Activated gamma-delta T cell treated with anti-CD3 and anti-CD28 coated beads, Interleukin-2, amount 50 U/mL, for 16 hours (primary cell): Measurements from ENCODE around the gene TBC1D2B.

Experiments
- DNase-seq: peaks from one replicate; pipeline ENCODE4 v3.0.0-alpha.2; 2020; ENCODE audit warnings: low read depth

Gene TBC1D2B

GRCh38 chr15:78077053-78077870, at the start of gene TBC1D2B:
TSS of gene TBC1D2B (minus strand) at chr15:78077711. CDS start at chr15:78077652, 59 bp downstream.
- peak; percentile 42 for DNase-seq

DNA sequence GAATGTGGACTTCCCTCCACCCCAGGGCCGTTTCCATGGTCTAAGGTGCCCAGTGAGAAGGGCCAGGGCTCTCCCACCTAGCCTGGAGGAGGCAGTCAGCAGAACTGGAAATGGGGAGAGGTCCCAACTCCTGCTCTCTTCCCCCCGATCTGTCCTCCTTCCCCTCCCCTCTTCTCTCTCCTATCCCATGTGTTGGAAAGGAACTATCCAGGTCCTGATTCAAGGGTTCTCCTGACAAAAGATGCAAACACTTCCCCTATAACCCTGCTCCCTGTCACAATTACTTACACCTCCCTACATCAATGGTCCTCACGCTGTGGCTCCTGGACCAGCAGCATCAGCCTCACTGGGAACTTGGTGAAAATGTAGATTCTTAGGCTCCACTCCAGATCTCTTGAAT, 47.8 kb upstream of the TBC1D2B start:
- no peak for DNase-seq

DNA sequence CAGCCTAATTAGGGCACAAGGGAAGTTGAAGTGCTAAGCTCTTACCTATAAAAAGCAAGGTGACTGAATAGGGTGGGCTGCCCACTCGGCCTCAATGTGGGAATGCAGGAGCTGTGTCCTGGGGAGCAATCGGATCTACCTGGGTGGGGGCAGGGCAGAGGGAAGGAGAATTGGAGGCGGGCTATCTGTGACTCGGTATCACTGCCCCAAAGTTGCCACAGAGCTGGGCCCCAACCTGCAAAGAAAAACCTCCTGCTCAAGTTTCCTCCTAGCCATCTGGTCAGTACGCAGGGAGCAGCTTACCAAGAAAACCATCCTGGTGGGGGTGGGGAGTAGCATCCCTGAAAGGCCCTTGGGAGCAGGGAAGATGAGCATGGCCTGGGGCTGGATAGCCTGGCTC, 43.0 kb upstream of the TBC1D2B start:
- DNase-seq = no peak

DNA sequence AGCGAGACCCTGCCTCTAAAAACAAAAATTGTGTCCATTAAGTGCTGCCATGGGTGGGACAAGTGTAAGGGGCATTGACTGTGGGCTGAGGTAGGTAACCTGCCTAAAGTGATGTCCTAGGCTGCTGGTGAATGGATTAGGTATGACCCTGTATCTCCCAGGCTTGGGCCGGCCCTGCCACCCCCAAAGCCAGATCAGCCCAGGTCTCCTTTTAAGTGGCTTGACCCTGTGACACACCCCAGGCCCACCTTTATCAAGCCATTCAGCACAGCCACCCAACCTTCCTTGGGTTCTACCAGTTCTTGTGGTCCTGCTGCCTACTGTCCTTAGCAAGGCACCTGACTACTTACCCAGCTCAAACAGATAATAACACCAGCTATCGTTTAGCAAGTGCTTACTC, 35.0 kb upstream of the TBC1D2B start:
- no peak for DNase-seq

GRCh38 chr15:78111788-78112187, 34.3 kb upstream of the TBC1D2B start:
- DNase-seq = no peak

GRCh38 chr15:78110916-78111475, 33.5 kb upstream of the TBC1D2B start:
- DNase-seq = no peak

DNA sequence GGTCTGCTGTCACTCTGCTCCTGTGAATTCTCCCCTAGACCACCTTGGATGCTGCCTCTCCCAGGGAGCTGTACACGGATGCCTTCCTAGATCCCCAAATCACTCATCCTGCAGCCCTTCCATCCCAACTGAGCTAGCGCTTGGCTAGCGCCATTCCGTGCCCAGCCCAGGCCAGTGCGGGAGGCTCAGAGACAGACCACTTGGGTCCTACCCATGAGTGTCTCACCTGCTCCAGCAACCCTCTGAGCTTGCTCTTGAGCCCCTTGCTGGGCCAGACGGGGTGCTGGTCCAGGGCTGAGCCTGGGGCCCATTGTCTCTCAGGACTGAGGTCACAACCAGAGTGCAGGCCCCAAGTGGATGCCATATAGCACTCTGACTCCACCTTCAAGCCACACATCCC, 32.6 kb upstream of the TBC1D2B start:
- no peak for DNase-seq

DNA sequence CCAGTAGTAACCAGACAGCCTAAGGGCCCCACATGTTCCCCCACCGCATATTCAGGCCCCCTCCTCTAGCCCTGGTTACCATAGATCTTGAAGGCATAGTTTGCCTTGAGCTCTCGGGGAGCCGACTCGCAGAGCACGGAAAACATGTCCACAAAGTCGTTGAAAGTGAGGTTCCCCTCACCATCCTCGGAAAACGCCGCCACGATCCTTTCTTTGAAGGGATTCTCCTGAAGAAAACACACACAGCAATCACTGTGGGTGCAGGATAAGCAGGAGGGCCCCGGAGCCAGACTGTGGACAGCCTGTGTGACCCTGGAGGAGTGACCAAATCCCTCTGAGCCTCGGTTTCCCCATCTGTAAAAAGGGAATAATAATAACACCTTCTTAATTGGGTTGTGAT, 31.6 kb upstream of the TBC1D2B start:
- DNase-seq = no peak

GRCh38 chr15:78108300-78109084, 31.0 kb upstream of the TBC1D2B start:
- DNase-seq = peak; percentile 77

DNA sequence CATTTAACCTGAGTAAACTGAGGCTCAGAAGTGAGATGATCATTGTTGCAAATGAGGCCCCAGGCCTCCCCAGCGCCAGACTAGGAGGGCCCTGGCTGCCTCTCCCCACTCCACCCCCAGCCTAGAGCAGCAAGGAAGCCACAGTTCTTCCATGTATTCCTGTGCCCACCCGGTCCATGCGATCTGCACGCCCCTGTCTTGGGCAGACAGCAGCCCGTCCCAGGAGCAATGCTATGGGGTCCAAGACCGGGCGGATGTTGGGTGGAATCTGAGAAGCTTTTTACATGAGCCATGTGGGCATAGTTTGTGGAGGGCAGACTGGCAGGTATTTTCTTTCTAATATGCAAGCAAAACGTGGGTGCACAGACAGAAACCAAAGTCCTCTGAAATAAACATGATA, 30.0 kb upstream of the TBC1D2B start:
- no peak for DNase-seq

GRCh38 chr15:78105476-78106241, 28.1 kb upstream of the TBC1D2B start:
- no peak for DNase-seq

- DNase-seq = no peak
Measured at GRCh38 chr15:78104566-78105475, 27.3 kb upstream of the TBC1D2B start.

DNA sequence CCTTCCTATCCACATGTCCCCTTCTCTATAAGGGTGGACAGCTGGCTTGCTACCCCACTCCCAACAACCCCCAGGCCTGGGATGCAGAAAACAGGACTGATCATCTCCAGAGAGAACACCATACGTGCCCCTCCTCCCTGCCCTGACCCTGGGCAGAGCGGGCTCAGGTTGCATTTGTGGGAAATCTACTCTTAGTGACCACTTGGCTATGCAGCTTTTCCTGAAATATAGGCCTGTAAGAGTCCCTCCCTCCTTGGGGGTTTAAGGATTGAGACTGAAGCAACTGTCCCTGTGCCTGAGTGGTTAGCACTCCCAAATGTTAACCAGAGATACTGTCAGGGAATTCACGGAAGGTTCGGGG, 26.6 kb upstream of the TBC1D2B start:
- DNase-seq = no peak

DNA sequence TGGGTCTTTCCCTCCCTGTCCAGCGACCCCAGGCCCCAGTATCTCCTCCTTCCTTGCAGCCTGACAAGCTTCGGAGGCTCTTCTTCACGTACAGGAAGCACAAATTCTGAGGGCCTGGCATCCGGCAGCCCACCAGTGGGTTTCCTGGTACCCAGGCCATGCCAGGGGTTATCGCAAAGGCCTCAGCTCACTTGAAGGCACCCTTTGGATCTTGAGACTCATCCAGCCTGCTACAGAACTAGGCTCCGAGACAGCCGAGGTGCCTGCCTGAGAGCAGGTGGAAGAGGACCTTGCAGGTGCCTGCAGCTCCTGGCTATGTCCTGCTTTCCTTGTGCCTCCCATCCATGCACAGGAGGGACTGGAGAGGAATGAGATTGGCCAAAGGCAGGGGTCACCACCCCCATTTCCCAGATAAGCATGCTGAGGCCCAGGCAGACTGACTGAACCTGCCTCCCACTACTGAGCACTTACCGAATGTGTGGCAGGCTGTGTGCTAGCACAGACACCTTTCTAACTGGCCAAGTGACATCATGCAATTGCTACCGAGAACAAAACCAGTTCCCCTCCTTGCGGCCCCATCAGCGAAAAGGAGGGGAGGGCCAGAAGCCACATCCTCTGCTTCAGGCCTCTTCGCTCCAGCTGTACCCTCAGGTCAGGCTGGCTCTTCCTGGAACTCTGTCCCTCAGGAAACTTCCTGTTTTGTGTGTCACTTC, 26.1 kb upstream of the TBC1D2B start:
- peak; percentile 37 for DNase-seq

GRCh38 chr15:78102741-78103140, 25.2 kb upstream of the TBC1D2B start:
- no peak for DNase-seq

- DNase-seq = no peak
Measured at GRCh38 chr15:78102211-78102610, 24.7 kb upstream of the TBC1D2B start.

GRCh38 chr15:78101423-78102105, 24.1 kb upstream of the TBC1D2B start:
- no peak for DNase-seq

GRCh38 chr15:78100886-78101285, 23.4 kb upstream of the TBC1D2B start:
- no peak for DNase-seq

GRCh38 chr15:78098131-78098755, 20.7 kb upstream of the TBC1D2B start:
- DNase-seq = no peak

- no peak for DNase-seq
Measured at GRCh38 chr15:78097667-78098066, 20.2 kb upstream of the TBC1D2B start.
